Erythroblast (primary cell): ENCODE results near the gene L2HGDH.

Source experiments
- DNase-seq, 2 experiments: peaks; one replicate each; lab custom pipeline; 2025; lab: John Stamatoyannopoulos, UW
- GATA1 ChIP-seq: IDR thresholded peaks from 2 replicates; pipeline ENCODE4 v1.6.1; 2011; ENCODE audit warnings: low read depth, mild to moderate bottlenecking, control low read depth, low read length, moderate library complexity
- POLR2A ChIP-seq: IDR thresholded peaks from 2 replicates; pipeline ENCODE4 v1.6.1; 2011; ENCODE audit warnings: mild to moderate bottlenecking, low read length

The L2HGDH gene

GRCh38 chr14:50290306-50290705, 21.7 kb downstream of the L2HGDH start:
- TF ChIP-seq POLR2A = no peak
- TF ChIP-seq GATA1 = no peak
- DNase-seq = no peak

DNA sequence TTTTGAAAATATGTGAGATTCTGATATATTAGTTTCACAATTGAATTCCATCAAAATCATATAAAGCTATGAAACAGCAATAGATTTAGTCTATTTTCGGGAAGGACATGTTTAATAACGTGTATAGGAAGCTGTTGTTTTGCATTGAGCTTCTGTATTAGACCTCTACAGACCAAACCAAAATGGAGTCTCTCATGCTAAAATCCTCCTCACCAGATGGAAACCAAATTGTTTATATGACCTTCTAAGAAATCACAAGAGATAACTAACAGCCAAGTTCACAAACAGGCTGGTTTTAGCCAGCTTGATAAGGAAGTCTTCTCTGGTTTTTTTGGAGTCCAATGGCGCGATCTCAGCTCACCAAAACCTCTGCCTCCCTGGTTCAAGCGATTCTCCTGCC, 23.9 kb downstream of the L2HGDH start:
- no peak for DNase-seq

DNA sequence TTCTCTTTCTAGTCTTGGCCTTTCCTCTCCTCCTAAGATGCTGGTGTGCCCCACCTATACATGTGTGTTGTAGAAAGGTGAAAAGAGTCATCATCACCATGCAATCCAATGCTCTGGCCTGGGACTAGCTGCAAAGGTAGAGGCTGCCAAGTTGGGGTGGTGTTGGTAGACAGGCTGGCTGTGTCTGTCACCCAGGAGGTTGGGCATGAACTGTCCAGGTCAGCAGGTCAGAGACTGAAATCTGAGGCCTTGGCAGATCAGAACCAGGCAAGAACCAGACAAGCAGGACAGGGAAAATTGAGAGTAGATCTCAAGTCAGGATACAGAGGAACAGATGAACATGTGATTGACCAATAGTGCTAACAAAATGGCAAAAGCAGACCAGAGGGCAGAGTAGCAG, 26.2 kb downstream of the L2HGDH start:
- no peak for TF ChIP-seq GATA1
- no peak for TF ChIP-seq POLR2A
- no peak for DNase-seq

More for the DNA sequence above, 23.9 kb downstream of the L2HGDH start:
- TF ChIP-seq POLR2A = no peak
- TF ChIP-seq GATA1 = no peak

- no peak for TF ChIP-seq GATA1
- no peak for TF ChIP-seq POLR2A
- no peak for DNase-seq
Measured at GRCh38 chr14:50272498-50272897, 39.5 kb downstream of the L2HGDH start.

GRCh38 chr14:50270932-50271331, 41.1 kb downstream of the L2HGDH start:
- TF ChIP-seq GATA1 = no peak
- TF ChIP-seq POLR2A = no peak
- no peak for DNase-seq

DNA sequence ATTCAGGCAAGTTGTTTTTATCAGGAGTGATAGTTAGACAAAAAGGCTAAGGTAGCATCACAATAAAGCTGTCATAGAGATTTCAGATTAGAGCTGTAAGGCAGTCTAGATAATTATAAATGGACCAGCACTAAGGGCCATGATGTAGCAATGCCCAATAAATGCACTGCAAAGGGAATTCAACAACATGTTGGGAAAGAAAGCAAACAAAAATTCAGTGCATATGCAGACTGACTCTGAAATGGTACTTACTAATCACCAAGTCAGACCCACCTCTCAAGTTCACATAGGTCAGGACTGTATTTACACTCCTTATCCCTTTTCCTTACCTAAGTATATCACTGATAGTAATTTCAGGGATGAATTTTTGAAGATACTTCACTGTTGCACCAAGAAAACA, 47.0 kb downstream of the L2HGDH start:
- no peak for TF ChIP-seq GATA1
- TF ChIP-seq POLR2A = no peak
- no peak for DNase-seq

DNA sequence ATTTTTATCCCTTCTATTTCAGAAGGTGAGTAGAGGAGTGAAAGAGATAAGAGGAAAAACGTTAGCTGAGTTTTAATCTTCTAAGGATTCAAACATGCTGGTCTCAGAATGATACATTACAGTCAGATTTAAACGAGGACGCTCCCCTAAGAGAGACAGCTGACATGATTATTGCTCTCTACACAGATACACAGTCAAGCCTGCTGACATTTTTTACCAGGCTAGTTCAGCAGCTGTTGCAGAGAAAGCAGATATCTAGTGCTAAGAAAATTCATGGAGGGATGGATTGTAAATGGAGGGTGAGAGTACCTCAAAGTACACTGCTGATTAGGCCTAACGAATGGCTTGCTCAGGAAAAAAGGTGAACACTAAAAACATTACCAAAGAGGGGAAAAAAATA, 48.7 kb downstream of the L2HGDH start:
- TF ChIP-seq POLR2A (no peak), GATA1 (no peak)
- DNase-seq = no peak

DNA sequence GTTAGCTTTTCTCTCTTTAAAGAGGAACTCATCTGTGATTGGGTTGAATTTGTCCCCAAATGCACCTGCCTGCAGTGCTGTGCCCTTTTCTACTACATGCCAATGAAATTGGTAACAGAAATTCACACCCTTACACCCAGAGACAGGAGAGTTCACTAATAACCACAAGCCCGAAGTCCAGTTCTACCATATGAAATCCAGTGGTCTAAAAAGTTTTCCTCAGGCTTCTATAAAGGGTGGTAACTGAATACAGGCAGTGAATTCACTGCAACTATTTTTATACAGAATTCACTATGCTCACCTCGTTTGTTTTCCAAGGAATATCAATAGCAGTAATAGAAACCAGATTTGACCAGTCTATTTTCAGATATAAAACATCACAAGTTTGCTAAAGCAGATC, 49.2 kb downstream of the L2HGDH start:
- TF ChIP-seq GATA1 (no peak), POLR2A (no peak)
- DNase-seq = no peak

DNA sequence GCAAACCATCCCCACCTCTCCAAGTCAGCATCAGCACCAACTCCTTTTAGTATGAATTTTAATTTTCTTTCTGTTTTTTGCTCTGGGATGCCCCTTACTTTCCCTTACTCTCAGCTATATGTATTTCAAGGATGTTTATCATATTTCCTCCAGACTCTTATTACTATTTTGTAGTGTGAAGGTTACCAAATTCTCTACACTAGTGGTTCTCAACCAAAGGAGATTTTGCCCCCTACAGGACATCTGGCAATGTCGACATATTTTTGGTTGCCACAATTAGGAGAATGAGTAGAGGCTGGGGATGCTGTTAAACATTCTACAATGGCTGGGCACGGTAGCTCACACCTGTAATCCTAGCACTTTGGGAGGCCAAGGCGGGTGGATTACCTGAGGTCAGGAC, 51.5 kb downstream of the L2HGDH start:
- TF ChIP-seq GATA1 (no peak), POLR2A (no peak)
- DNase-seq = peak; percentile 46 to 67

DNA sequence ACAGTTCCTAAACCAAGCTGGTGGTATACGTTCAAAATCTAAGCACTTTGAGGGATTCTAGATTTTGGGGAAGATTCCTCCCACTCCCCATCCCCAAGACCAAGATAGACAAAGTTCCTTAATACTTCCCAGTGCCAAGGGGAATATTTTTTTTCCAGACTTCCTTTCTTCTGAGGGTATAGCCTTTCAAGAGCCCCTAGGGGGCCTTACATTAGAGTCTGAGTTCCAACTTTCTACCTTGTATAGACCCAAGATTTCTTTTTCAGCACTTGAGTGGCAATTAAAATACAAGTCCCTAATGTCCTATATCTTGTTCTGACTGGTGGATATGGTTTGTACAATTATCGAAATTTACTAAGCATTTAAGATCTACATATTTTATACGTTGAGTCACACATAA, 52.0 kb downstream of the L2HGDH start:
- TF ChIP-seq GATA1 (no peak), POLR2A (no peak)
- DNase-seq = no peak

GRCh38 chr14:50257732-50258131, 54.3 kb downstream of the L2HGDH start:
- TF ChIP-seq POLR2A = no peak
- peak; percentile 15 for TF ChIP-seq GATA1
- DNase-seq = peak; percentile 62 to 77

GRCh38 chr14:50254248-50254647, 57.8 kb downstream of the L2HGDH start:
- no peak for DNase-seq
- no peak for TF ChIP-seq GATA1

GRCh38 chr14:50249136-50249775, 62.8 kb downstream of the L2HGDH start:
- DNase-seq = peak; percentile 76 to 80
- TF ChIP-seq POLR2A (no peak), GATA1 (no peak)

- no peak for DNase-seq
- no peak for TF ChIP-seq POLR2A
- TF ChIP-seq GATA1 = no peak
Measured at GRCh38 chr14:50247245-50247644, 64.8 kb downstream of the L2HGDH start.
